GM13976 (cell line): ENCODE data around the gene BABAM2.

Source experiments
- DNase-seq: peaks from one replicate; pipeline ENCODE4 v3.0.0; 2012; ENCODE audit warnings: low spot score
- CTCF ChIP-seq: IDR thresholded peaks from 2 replicates; pipeline ENCODE4 v1.5.1; 2012; ENCODE audit warnings: borderline replicate concordance, mild to moderate bottlenecking; ENCODE audit not compliant: insufficient read depth; ENCODE audit errors: extremely low read depth, missing control alignments, control extremely low read depth
- in situ Hi-C: fragments of 300-500 bp; cut with MboI; formaldehyde crosslinking; loops from one replicate; pipeline ENCODE4 v1.12.0; 2022; ENCODE audit warnings: low sequenced_read_pairs, mixed read lengths, inconsistent platforms; ENCODE audit not compliant: unreplicated experiment

The BABAM2 gene

GRCh38 chr2:28219138-28219537, 328.6 kb downstream of the BABAM2 start:
- DNase-seq, result no peak
- in situ Hi-C loops, result no loop called here
- TF ChIP-seq CTCF, result no peak

GRCh38 chr2:28219758-28220368, 329.3 kb downstream of the BABAM2 start:
- DNase-seq, result no peak
- in situ Hi-C loops, result no loop called here
- TF ChIP-seq CTCF, result no peak

GRCh38 chr2:28224648-28225472, 334.3 kb downstream of the BABAM2 start:
- DNase-seq, result no peak
- in situ Hi-C loops, result no loop called here
- TF ChIP-seq CTCF, result no peak

GRCh38 chr2:28225473-28226080, 335.0 kb downstream of the BABAM2 start:
- no peak for TF ChIP-seq CTCF
- DNase-seq, result no peak
- in situ Hi-C loops, result no loop called here

GRCh38 chr2:28226558-28226957, 336.0 kb downstream of the BABAM2 start:
- no peak for TF ChIP-seq CTCF
- DNase-seq, result no peak

GRCh38 chr2:28227498-28227897, 337.0 kb downstream of the BABAM2 start:
- in situ Hi-C loops, result no loop called here
- no peak for DNase-seq
- no peak for TF ChIP-seq CTCF

More at GRCh38 chr2:28226558-28226957, 336.0 kb downstream of the BABAM2 start:
- in situ Hi-C loops, result no loop called here
